HAP-1 (cell line): ENCODE measurements around the gene SENP6.
A peak's percentile ranks its signal among the peaks of the same experiment; 100 is the strongest.
"Not testable (repeated sequence)": the region's sequence is repeated elsewhere in the genome, so short reads cannot be mapped to it uniquely, and the experiment has no call there.

Source experiments
- DNase-seq, 2 experiments: peaks; one replicate each; pipeline ENCODE4 v3.0.0-alpha.2; 2016 to 2020; ENCODE audit warnings: low spot score in 2 of 2
- H3K27me3 ChIP-seq: fragments of 250-450 bp; sonication (Bioruptor Pico); 2 replicates; pipeline ENCODE4 v1.5.1; 2020; ENCODE audit warnings: low read depth, mild to moderate bottlenecking, moderate library complexity
- H3K36me3 ChIP-seq: fragments of 250-450 bp; sonication (Bioruptor Pico); replicated peaks from 2 replicates; pipeline ENCODE4 v1.5.1; 2020; ENCODE audit warnings: mild to moderate bottlenecking
- H3K4me1 ChIP-seq: fragments of 250-450 bp; sonication (Bioruptor Pico); 2 replicates; pipeline ENCODE4 v1.5.1; 2020; ENCODE audit warnings: mild to moderate bottlenecking
- H3K4me3 ChIP-seq: fragments of 250-450 bp; sonication (Bioruptor Pico); 2 replicates; pipeline ENCODE4 v1.5.1; 2020; ENCODE audit warnings: mild to moderate bottlenecking, moderate library complexity
- H3K9me3 ChIP-seq: fragments of 250-450 bp; sonication (Bioruptor Pico); 2 replicates; pipeline ENCODE4 v1.5.1; 2020; ENCODE audit warnings: mild to moderate bottlenecking, moderate library complexity
- in situ Hi-C: fragments of 300-500 bp; cut with MboI; formaldehyde crosslinking; loops from 3 replicates; pipeline ENCODE4 v1.14.3; 2020; ENCODE audit warnings: low sequenced_read_pairs, inconsistent platforms, mixed read lengths

SENP6 gene

DNA sequence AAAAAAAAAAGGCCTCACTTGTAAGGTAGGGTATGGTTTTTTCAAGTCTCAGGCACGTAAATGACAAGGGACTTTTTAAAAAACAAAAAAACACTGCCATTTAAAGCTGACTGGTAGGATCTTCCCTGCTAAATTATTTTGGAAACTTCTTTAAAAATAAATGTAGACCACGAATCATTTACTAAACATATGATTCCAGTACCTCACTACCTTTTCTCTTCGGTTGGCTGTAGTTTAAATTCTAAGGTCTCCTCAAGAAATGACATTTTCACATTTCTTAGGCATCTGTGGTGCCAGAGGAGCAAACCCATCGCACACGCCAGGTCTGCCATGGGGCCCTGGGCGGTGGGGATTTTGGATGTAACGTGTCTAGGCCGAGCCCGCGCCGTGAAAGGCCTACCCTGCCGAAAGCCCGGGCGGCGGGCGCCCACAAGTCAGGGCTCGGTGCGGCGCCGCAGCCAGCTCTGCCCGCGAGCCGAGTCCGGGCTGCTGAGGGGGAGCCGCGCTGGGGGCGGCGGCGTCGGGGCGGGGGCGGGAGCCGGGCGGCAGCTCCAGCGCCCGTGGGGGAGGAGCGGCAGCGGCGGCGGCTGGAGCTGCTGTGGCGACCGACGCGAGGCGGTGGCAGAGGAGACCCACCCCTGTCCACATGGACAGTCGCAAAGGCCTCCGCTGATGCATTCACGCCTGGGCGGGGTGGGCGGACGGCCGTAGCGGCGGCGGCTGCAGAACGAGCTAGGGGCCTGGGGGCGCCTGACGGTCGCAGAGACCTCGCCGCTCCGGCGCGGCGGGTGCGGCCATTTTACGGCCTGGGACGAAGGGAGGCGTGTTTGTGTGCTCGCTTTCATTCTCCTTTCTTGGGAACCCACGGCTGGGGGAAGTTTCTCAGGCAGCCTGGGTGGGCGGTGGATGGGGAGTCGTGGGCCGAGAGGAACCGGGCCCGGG is at the start of gene SENP6:
SENP6 (plus strand) TSS at position 577 of the 942 bp plus-strand sequence. CDS start 645 bp downstream, outside the sequence.
- no peaks in the 10 kb centered on the region for H3K27me3 ChIP-seq

DNA sequence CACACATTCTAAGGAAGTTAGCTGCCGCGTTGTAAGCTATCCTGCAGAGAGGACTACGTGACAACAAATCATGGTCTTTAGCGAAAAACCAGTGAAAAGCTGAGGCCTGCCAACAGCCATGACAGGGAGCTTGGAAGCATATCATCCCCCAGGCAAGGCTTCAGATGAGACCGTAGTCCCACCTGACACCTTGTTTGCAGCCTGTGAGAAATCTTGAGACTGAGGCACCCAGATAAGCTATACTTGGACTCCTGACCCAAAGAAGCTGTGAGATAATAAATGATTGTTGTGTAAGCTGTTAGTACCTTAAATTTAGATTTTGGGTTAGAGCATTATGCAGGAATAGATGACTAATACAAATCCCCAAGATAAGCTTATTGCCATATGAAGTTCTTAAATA is 45.4 kb upstream of the SENP6 start:
- Histone ChIP-seq H3K4me3 (no peak overlapping the region), H3K36me3 (no peaks in the 10 kb centered on the region), H3K9me3 (no peaks in the 10 kb centered on the region), H3K4me1 (no peaks in the 10 kb centered on the region), H3K27me3 (no peaks in the 10 kb centered on the region; the same call in 1 of the 2 replicates)
- in situ Hi-C loops, result no loop called here
- no peak for DNase-seq

More for the DNA sequence above, at the start of gene SENP6:
- in situ Hi-C loops, result no loop called here
- H3K4me3 ChIP-seq, result peak within 1 kb of the TSS; percentile 85
- peak; percentile 66 to 83 for DNase-seq
- H3K4me1 ChIP-seq, result peaks cover 13% of the 10 kb centered on the region
- peaks cover 5% of the 10 kb centered on the region; the same call in 1 of the 2 replicates for H3K36me3 ChIP-seq
- H3K9me3 ChIP-seq, result no peaks in the 10 kb centered on the region

DNA sequence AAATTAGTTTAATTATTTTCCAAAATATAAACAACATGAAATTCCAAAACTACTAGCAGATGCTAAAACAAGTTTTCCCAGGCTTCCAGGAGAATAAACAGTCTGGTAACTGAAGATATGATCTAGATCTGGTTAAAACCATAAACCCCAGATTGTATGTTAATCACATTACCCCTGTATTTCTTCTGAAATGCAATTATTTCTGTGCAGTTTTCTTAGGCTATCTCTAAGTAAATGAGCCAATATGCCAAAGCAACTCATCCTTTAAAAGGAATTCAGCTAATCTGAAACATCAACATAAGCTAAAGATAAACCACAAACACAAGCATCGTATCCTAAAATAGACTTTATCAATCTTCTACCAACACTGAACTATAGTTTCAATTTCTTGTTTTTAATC is 44.6 kb upstream of the SENP6 start:
- Histone ChIP-seq H3K4me1 (no peaks in the 10 kb centered on the region), H3K4me3 (no peak overlapping the region), H3K36me3 (no peaks in the 10 kb centered on the region), H3K27me3 (no peaks in the 10 kb centered on the region; the same call in 1 of the 2 replicates), H3K9me3 (no peaks in the 10 kb centered on the region)
- DNase-seq, result no peak
- in situ Hi-C loops, result no loop called here

DNA sequence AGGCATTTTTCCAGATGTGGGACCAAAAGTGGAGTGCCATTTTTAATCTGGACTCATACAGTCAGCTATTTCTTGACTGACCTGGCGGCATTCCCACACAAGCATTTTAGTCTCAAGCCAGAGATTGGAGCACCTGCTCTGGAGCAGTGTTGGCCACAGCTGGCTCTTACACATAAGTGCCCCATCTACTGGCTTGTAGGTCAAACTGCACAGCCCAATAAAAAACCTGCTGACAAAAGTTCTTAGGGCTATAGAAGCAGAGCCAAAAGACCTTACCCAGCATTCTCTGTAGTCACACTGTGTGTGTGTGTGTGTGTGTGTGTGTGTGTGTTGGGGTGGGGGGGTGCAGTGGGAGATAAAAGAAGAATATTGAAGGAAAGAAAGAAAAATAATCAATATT is 38.6 kb upstream of the SENP6 start:
- peak; percentile 32 to 38 for DNase-seq
- Histone ChIP-seq H3K36me3 (no peaks in the 10 kb centered on the region), H3K27me3 (no peaks in the 10 kb centered on the region; the same call in 1 of the 2 replicates), H3K9me3 (peaks cover 14% of the 10 kb centered on the region), H3K4me1 (no peaks in the 10 kb centered on the region), H3K4me3 (no peak overlapping the region)
- in situ Hi-C loops, result no loop called here

DNA sequence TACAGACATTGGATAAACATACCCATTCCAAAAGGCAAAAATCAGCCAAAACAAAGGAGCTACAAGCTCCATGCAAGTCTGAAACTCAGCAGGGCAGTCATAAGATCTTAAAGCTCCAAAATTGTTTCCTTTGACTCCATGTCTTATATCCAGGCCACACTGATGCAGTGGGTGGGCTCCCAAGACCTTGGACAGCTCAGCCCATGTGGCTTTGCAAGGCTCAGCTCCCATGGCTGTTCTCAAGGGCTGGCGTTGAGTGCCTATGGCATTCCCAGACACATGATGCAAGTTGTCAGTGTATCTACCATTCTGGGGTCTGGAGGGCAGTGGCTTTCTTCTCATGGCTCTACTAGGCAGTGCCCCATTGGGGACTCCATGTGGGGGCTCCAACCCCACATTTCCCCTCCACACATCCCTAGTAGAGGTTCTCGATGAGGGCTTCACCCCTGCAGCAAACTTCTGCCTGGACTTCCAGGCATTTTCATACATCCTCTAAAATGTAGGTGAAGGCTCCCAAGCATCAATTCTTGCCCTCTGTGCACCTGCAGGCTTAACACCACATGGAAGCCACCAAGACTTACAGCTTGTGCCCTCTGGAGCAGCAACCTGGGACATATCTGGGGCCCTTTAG is 35.4 kb upstream of the SENP6 start:
- in situ Hi-C loops, result no loop called here
- H3K9me3 ChIP-seq, result peaks cover 14% of the 10 kb centered on the region

GRCh38 chr6:75568100-75568499 is 33.6 kb upstream of the SENP6 start:
- no peaks in the 10 kb centered on the region for H3K4me1 ChIP-seq
- no peaks in the 10 kb centered on the region for H3K27me3 ChIP-seq
- in situ Hi-C loops, result no loop called here
- peaks cover 14% of the 10 kb centered on the region for H3K9me3 ChIP-seq
- H3K36me3 ChIP-seq, result no peaks in the 10 kb centered on the region
- DNase-seq, result no peak
- no peak overlapping the region for H3K4me3 ChIP-seq

More for the DNA sequence above, 35.4 kb upstream of the SENP6 start:
- DNase-seq, result no peak
- H3K4me3 ChIP-seq, result no peak overlapping the region
- H3K4me1 ChIP-seq, result no peaks in the 10 kb centered on the region
- H3K27me3 ChIP-seq, result no peaks in the 10 kb centered on the region; the same call in 1 of the 2 replicates
- no peaks in the 10 kb centered on the region for H3K36me3 ChIP-seq

DNA sequence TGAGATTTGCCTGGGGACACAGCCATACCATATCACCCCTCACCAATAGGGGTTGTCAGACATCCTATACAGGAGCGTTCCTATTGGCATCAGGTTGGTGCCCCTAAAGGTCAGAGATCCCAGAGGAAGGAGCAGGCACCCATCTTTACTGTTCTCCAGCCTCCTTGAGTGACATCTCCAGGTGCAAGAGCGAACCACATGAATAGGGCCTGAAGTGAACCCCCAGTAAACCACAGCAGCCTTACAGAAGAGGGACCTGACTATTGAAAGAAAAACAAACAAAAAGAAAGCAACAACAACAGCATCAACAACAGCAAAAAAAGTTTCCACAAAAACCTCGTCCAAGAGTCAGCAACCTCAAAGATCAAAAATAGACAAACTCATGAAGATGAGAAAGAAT is 32.7 kb upstream of the SENP6 start:
- no peaks in the 10 kb centered on the region for H3K36me3 ChIP-seq
- H3K4me3 ChIP-seq, result no peak overlapping the region
- H3K4me1 ChIP-seq, result no peaks in the 10 kb centered on the region
- H3K9me3 ChIP-seq, result peaks cover 14% of the 10 kb centered on the region
- no peaks in the 10 kb centered on the region for H3K27me3 ChIP-seq
- DNase-seq, result no peak
- in situ Hi-C loops, result no loop called here

- H3K4me3 ChIP-seq, H3K36me3 ChIP-seq, H3K27me3 ChIP-seq, H3K4me1 ChIP-seq, in situ Hi-C loops, DNase-seq: not testable (repeated sequence)
- peaks cover 11% of the 10 kb centered on the region for H3K9me3 ChIP-seq
Measured at GRCh38 chr6:75570671-75571070, 31.0 kb upstream of the SENP6 start.

DNA sequence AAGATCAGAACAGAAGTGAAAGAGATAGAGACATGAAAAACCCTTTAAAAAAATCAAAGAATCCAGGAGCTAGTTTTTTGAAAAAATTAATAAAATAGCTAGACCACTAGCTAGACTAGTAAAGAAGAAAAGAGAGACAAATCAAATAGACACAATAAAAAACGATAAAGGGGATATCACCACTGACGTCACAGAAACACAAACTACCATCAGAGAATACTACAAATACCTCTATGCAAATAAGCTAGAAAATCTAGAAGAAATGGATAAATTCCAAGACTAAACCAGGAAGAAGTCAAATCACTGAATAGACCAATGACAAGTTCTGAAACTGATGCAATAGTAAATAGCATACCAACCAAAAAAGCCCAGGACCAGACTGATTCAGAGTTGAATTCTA is 29.6 kb upstream of the SENP6 start:
- no peak for DNase-seq
- in situ Hi-C loops, result no loop called here

GRCh38 chr6:75579951-75580350 is 21.7 kb upstream of the SENP6 start:
- H3K9me3 ChIP-seq, result peaks cover 3% of the 10 kb centered on the region
- no peaks in the 10 kb centered on the region for H3K36me3 ChIP-seq
- no peak overlapping the region for H3K4me3 ChIP-seq
- no peaks in the 10 kb centered on the region for H3K4me1 ChIP-seq
- H3K27me3 ChIP-seq, result no peaks in the 10 kb centered on the region
- in situ Hi-C loops, result no loop called here
- DNase-seq, result no peak

More for the DNA sequence above, 29.6 kb upstream of the SENP6 start:
- Histone ChIP-seq H3K36me3 (no peaks in the 10 kb centered on the region), H3K27me3 (no peaks in the 10 kb centered on the region), H3K4me1 (no peaks in the 10 kb centered on the region), H3K4me3 (no peak overlapping the region), H3K9me3 (peaks cover 2% of the 10 kb centered on the region)

DNA sequence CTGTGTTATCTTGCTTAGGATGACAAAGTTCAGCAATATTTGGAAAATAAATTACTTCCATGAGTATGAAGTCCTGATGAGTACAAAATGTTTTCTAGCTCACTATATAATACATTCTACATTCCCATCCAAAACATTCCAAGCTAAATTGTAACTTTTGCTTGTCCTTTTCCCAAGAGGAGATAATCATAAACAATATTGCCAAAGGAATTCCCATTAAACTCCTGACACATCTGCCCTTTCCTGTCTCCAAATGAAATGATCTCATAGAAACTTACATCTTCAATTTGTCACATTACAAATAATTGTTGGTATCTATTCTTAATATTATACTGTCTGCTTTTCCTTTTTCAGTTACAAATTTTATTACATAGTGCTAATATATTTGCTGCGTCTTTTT is 20.4 kb upstream of the SENP6 start:
- no peaks in the 10 kb centered on the region for H3K36me3 ChIP-seq

DNA sequence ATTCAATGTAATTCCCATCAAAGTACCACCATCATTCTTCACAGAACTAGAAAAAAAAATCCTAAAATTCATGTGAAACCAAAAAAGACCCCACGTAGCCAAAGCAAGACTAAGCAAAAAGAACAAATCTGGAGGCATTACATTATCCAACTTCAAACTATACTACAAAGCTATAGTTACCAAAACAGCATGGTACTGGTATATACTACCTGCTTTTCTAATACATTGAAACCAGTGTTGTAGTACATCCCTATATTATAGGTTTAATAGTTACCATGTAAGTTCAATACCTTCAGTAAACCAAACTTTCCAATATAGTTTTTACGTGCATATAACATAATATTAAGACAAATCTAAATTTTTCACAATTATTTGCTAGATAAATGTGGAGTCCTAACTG is 17.1 kb upstream of the SENP6 start:
- in situ Hi-C loops, result not testable (repeated sequence)

More for the DNA sequence above, 20.4 kb upstream of the SENP6 start:
- no peaks in the 10 kb centered on the region for H3K4me1 ChIP-seq
- H3K9me3 ChIP-seq, result peaks cover 3% of the 10 kb centered on the region
- in situ Hi-C loops, result no loop called here
- H3K27me3 ChIP-seq, result no peaks in the 10 kb centered on the region
- no peak for DNase-seq
- H3K4me3 ChIP-seq, result no peak overlapping the region

DNA sequence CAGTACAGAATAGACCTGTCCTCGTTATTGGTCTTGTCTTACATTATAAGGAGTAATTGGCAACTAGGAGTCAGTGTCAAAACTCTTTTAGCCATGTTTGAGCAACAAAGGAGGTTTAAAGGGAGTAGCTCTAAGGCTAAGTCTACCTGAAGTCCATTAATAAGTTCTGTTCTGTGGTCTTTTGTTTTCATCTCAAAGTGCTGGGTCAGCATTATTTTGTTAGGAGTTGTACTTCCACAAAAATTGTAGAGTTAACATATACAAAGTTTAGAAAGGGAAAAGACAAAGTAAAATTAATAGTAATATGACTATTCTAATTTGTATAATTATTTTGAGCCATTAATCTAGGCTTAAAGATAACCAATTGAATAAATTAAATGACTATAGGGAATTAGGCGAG is 12.7 kb upstream of the SENP6 start:
- no peak overlapping the region for H3K4me3 ChIP-seq
- H3K4me1 ChIP-seq, result no peaks in the 10 kb centered on the region
- DNase-seq, result no peak
- H3K27me3 ChIP-seq, result no peaks in the 10 kb centered on the region
- H3K9me3 ChIP-seq, result peaks cover 3% of the 10 kb centered on the region
- in situ Hi-C loops, result no loop called here
- H3K36me3 ChIP-seq, result no peaks in the 10 kb centered on the region

More for the DNA sequence above, 17.1 kb upstream of the SENP6 start:
- not testable (repeated sequence) for H3K4me3 ChIP-seq, DNase-seq, H3K36me3 ChIP-seq, H3K4me1 ChIP-seq, H3K9me3 ChIP-seq, H3K27me3 ChIP-seq

DNA sequence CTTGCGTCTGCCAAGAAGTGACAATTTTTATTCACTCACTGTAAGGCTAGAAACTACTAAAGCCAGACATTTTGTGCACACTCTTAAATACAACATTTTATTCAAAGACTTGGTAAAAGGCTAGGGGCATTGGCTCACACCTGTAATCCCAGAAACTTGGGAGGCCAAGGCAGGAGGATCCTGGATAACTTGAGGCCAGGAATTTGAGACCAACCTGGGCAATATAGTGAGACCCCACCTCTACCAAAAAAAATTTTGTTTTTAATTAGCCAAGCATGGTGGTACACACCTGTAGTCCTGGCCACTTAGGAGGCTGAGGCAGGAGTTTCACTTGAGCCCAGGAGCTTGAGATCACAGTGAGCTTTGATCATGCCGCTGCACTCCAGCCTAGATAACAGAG is 11.3 kb upstream of the SENP6 start:
- DNase-seq, result no peak
- H3K36me3 ChIP-seq, result no peaks in the 10 kb centered on the region
- in situ Hi-C loops, result no loop called here
- H3K4me1 ChIP-seq, result no peaks in the 10 kb centered on the region
- H3K27me3 ChIP-seq, result no peaks in the 10 kb centered on the region
- no peaks in the 10 kb centered on the region for H3K9me3 ChIP-seq
- H3K4me3 ChIP-seq, result no peak overlapping the region
